ENCODE data around the gene USP36.

DNA sequence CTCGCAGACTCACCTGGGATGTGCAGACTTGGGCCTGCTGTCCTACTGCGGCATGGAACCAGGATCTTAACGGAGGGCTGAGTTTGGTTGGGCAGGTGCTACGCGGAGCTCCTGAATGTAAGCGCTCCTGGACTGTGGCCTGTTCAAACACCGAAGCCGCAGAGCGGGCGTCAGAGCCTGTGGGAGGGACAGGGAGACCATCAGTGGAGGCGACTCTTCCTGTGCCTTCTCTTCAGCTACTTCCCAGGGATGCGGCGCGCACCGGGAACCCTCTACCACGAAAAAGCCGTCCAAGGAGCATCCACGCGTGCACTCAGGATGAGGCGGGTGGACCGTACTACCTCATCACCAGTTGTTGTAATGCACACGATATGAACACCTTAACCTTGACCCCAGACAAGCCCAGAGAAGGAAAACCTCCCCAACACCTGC, 2.0 kb downstream of the USP36 start:
- TF ChIP-seq, protein P1, sequence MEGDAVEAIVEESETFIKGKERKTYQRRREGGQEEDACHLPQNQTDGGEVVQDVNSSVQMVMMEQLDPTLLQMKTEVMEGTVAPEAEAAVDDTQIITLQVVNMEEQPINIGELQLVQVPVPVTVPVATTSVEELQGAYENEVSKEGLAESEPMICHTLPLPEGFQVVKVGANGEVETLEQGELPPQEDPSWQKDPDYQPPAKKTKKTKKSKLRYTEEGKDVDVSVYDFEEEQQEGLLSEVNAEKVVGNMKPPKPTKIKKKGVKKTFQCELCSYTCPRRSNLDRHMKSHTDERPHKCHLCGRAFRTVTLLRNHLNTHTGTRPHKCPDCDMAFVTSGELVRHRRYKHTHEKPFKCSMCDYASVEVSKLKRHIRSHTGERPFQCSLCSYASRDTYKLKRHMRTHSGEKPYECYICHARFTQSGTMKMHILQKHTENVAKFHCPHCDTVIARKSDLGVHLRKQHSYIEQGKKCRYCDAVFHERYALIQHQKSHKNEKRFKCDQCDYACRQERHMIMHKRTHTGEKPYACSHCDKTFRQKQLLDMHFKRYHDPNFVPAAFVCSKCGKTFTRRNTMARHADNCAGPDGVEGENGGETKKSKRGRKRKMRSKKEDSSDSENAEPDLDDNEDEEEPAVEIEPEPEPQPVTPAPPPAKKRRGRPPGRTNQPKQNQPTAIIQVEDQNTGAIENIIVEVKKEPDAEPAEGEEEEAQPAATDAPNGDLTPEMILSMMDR (IDR thresholded peaks at IDR 0.05; ENCODE audit: insufficient read depth, low read length, poor library complexity, severe bottlenecking): no peak
- no peak for TF ChIP-seq EZH2phosphoT487 (conservative IDR thresholded peaks at IDR 0.05; ENCODE audit: low read length)

Measured in SU-DHL-6 (cell line).